Suprapubic skin (tissue), 3 donors: ENCODE data around the gene SPRYD4.
"Not testable (repeated sequence)": the region's sequence is repeated elsewhere in the genome, so short reads cannot be mapped to it uniquely, and the experiment has no call there.

Experiments used
- CTCF ChIP-seq, 2 donors: fragments of 200-600 bp in 1 of 2; fragments of 450-650 bp in 1 of 2; sonication (generic) in 1 of 2; IDR thresholded peaks; one replicate each; pipeline ENCODE4 v1.5.1; 2016 to 2019; ENCODE audit warnings: antibody characterized with exemption in 2 of 2, mild to moderate bottlenecking in 1 of 2, moderate library complexity in 1 of 2
- EP300 ChIP-seq: sonication (generic); formaldehyde crosslinking; IDR thresholded peaks from one replicate; pipeline ENCODE4 v1.6.1; 2017; ENCODE audit warnings: antibody characterized with exemption

- not testable (repeated sequence) for TF ChIP-seq CTCF (IDR thresholded peaks at IDR 0.05); EP300
These were observed 25.7 kb downstream of the SPRYD4 start for GRCh38 chr12:56494106-56494415.
